ENCODE data around the gene NPAT.

- TF ChIP-seq CTCF (IDR thresholded peaks at IDR 0.05): no peak
- TF ChIP-seq POLR2A (IDR thresholded peaks at IDR 0.05): no peak
Measured at GRCh38 chr11:108148556-108148955, 73.9 kb downstream of the NPAT start.
